GM19043 (cell line): ENCODE measurements around the gene FBXW12.

Source experiments
- ATAC-seq: cut with Tn5 transposase; IDR thresholded peaks from one replicate; pipeline ENCODE4 v1.9.1; 2021; ENCODE audit warnings: low read depth; ENCODE audit not compliant: unreplicated experiment

The FBXW12 gene

DNA sequence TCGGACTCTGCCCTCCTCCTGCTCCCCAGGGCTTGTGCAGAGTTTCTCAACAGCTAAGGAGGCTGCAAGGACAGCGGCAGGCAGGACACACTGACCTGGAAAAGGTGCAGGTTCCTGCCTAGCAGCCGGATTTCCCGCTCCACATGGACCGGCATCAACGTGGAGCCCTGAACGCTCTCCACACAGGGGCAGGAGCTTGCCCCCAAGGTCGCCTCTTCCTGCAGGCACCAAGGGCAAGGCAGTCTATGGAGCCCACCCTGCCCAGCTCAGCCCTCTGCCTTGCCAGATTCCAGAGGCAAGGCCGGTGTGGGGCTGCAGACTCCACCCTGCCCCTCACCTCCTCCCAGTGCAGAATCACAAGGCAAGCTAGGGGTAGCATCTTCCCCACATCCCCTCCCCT, 47.1 kb downstream of the FBXW12 start:
- no peak for ATAC-seq

DNA sequence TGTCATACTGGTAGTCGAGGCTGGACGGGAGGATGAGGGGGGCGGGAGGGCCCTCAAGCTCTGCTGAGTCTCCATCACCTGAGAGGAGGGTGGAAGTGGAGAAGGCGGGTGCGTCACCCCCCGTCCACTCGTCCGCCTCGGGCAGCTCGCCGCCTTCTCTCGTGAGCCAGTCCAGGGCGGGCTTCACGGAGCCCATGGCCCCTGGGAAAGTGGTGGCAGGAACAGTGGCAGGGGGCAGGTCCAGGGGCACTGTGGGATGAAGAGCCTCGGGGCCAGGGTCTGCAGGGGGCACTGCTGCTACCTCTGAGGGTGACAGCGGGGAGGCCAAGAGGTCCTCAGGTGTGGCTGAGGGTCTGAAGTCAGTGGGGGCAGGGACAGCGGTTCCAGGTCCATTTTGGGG, 47.6 kb downstream of the FBXW12 start:
- ATAC-seq = no peak

DNA sequence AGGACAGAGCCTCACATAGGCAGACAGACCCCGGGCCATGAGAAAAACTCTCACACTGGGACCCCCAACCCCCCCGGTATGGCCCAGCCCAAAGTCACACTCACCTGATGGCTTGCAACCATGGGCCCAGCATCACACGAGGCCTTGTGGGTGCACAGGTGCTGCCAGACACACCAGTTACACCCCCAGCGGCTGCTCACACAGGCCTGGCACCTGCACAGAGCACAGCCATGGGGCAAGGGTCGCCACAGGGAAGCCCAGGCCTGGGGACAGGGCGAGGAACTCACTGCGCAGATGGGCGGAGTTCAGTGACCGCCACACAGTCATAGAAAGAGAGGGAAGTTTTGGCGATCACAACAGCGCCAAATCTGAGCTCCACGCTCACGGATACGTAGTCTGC, 48.5 kb downstream of the FBXW12 start:
- no peak for ATAC-seq

DNA sequence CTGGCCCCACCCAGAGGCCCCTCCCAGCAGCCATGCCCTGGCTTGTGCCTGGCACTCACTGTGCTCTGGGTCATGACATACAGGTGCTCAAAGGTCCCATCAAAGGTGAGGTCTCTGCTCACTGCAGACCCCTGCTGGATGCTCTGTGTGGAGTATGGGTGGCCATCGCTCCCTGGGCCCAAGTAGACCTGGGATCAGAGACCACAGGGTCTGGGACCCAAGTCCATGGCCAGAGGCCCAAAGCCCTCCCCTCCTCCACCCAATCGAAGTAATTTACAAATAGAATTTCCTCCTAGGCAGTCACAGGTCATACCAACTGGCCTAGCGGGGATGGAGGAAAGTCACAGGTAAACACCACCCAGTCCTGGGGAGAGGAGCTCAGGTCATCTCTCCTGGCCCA, 50.3 kb downstream of the FBXW12 start:
- no peak for ATAC-seq

DNA sequence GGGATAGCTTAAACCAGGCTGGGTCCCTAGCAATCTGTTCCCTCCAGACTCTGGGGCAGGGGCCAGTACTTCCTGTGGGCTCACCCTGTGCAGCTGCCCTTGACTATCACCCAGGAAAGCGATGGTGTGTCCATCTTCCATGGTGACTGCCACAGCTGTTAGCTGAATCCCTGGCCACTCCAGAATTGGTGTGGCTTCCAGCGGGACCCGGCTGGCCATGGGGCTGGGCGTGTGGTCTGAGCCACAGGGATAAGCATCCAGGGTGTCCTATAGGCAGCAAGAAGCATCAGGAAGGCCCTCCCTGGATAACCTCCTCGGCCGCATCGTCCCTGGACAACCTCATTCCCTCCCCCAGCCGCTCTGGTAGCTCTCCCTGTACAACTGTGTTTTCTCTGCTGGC, 50.7 kb downstream of the FBXW12 start:
- no peak for ATAC-seq

DNA sequence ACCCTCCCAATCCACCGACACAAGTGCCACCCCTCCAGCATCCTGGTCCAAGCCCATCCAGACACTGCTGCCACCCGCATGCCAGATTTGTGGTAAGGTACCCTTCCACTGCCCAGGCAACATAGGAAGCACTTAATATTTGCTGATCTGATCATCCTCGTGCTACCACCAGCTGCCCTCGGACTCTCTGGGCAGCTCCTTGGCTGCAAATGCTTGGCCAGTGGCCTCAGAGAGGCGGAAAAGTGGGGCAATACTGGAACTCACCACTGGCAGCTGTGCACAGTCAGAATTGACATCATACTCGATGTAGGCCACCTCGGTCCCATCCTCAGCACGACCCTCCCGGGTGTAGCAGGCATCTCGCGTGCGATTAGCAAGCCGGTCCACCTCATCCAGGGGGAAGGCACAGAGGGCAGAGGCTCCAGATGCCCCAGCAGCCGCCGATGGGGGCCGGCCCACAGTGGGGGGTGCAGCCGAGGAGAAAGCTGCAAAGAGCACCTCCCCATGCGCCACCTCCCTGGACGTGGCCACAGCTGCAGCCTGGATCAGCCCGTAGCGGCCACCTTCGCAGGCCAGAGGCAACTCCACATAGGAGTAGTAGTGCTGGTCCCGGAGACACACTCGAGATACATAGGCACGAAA, 51.3 kb downstream of the FBXW12 start:
- ATAC-seq = no peak

DNA sequence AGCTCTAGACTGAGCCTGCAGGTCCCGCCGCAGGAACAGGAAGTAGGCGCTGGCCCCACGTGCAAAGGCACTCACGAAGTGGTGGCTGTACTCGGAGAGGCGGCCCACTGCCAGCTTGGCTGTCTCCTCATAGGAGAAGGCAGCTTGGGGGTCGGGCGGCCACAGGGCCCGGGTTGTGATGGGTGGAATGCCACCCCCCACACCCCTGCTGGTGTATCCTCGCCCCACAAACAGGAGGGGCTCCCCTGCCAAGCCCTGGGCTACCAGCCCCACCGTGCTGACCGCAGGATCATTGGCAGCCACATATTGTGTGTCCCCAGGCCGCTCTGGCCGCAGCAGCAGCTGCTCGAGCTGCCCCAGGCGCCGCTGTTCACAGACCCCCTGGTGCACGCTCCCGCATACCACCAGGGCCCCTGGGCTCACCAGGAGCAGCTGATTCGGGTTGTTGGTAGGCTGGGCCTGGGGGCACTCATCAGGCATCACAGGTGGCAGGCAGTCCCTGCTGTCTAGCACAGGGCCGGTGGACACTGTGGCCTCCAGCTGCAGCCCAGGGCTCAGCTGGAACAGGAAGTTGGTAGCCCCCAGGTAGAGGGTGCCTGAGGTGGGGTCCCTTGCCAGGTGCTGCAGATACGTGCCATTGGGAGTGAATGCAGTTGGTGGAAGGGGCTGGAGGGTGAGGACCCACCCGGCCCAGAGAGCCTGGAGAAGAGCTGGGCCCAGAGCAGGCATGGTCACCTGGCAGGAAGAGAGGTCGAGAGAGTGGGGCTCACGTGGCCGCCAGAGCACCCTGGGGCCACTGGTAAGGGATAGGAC, 52.1 kb downstream of the FBXW12 start:
- ATAC-seq = no peak

DNA sequence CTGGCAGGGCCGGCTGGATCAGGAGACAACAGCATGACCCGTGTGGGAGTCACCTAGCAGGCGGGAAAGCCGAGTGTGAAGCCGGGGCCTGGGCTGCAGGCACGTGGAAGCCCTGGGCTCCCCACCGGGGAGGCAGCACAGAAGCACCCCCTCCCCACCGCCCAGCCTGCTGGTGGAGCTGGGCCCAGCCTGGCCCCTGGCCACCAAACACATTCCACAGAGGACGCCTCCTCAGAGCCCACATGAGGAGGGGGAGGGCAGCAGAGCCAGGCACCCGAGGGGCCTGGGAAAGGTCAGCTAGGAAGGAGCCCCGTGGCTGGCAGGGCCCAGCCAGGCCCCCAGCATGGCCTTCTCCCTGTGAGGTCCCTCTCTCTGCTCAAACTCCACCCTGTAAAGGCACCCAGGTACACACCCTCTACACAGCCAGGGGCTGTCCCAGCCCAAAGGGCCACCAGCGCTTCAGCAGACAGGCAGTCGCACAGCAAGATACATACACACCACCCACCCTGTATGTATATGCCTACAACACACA, 53.3 kb downstream of the FBXW12 start:
- ATAC-seq = no peak

DNA sequence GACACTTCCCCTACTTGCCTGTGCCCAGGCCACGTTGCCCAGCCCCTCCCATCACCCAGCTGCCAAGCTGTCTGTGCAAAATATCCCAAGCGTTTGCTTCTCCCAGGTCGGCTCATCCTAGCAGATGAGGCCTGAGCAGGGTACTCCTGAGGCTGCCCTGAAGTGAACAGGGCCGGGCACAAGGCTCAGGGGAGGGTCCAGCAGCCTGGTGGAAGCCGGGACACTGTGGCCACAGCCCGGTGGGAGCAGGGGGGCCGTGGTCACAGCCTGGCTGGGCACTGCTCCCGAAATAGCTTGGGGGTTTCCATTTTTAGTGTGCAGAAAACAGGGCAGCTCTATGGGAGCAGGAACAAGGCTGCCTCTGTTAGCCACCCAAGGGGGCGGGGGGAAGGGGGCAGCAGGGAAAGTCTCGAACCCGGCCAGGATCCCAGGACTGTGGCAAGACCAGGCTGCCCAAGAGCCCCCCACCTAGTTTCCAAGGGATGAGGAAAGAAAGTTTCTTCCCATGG, 54.4 kb downstream of the FBXW12 start:
- ATAC-seq = no peak

DNA sequence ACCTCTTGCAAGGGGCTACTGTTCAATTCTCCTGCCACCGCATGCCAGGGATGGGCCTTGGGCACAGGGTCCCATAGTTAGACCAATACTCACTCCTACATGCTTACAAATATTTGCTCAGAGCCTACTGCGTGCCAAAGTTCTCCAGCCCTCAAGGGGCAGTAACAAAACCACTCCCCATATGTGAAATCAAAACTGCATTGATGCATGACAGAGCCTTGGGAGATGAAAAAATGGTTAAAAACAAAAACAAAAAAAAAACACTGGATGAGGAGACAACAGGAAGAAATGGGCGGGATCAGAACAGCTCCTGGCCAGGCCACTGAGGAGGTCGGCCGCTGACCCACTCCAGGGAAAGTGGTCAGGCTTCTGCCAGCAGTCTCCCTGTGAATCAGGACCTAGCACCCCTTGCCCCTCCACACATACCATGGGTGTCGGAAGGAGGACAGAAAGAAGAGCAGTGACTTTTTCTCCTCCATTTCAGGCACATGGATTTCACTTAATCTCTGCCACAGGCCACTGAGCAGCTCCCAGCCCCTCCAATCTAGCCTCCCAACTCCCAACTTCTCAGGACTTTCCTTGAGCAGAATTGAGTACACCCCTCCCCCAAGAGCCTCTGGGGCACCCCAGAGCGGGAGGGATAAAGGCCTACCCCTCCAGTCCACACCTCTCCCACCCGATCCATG, 55.1 kb downstream of the FBXW12 start:
- ATAC-seq = no peak

DNA sequence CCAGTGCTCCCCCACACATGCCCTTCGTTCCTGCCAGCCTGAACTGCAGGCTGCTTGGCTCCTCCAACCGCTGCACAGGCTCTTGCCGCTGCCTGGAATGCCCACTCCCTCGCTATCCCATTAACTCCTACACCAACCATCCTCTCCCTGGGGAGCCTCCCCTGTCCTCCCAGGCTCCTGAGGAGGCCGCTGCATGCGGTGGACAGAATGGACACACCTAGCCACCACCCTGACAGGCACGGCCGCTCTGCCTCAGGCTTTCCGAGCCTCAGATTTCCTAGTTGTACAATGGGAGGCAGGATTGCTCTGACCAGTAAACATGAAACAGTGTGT, 55.6 kb downstream of the FBXW12 start:
- ATAC-seq = no peak

DNA sequence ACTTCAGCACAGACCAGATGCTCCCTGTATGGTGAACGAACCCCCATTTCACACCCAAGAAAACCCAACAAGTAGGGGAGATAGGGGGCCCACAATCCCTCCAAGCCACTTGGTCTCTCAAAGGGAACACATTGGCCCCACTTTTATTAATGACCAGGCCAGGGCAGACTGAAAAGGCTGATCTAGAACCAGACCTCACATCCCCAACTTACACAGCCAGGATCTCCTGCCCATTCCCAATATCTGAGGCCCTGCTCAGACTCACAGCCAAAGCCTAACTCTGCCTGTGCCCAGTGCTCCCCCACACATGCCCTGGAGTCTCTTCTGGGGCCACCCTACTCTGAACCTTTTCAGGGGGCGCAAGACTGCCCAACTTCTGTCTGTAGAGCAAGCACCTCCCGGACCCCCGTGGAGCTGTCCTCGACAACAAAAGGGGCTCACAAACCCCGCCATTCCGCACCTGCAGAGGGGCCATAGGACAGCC, 56.1 kb downstream of the FBXW12 start:
- ATAC-seq = no peak

DNA sequence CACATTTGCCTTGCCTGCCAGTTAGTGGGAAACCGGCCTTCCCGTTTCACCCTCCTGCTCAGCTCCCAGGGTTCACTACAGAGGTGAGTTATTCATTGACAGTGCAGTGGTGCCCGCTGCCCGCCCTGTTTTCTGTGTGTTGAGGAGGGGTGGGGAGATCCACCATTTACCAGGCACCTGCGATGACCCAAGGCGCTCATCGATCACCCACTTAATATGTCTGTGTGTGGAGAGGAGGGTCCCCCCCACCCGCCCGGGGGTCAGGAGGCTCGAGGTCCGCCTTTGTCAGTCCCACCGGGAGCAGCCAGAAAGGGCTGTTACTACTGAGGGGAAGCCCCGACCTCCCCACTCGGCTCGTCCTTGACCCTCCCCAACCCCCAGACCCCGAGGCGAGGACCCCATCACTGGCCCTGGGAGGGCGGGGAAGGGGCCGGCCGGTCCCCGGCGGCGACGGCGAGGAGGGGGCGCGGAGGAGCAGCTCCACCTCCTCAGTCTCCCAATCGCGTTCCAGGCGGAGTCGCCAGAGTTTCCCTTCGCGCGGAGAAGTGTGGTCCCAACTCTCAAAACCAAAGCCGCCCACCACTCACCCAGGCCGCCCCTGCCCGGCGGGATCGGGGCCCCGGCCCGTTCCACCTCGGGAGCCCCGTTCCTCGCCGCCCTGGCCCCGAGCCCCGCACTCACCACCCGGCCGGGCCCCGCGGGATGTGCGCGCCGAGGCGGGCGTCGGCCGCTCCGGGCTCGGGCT, 56.7 kb downstream of the FBXW12 start:
- peak; percentile 29 for ATAC-seq

DNA sequence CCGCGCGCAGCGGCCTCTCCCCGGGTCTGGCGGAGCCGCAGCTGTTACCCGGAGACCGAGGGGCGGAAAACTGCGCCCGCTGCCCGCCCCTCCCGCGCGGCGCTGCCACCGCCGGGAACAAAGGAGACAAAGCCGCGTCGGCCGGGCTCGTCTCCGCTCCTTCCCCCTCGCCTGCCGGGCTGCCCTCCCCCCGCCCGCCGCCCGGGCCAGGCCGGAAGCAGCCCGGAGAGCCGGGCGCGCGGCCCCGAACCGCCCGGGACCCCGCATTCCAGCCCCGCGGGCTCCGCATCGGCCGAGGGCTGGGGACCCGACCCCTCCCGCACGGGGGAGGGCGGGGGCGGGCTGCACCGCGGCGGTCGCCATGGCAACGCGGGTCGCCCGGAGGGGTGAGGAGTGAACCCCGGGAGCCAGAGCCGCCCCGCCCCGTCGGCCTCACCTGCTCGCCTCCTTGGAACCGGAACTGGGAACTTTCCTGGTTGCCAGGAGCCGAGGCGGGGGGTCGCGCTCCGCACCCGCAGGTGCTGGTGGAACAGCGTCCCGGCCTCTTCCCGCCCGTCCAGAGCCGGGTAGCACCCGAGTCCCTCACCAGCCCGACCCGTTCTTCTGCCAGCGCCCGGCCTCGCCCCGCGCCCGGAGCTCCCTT, 57.4 kb downstream of the FBXW12 start:
- ATAC-seq = peak; percentile 41

DNA sequence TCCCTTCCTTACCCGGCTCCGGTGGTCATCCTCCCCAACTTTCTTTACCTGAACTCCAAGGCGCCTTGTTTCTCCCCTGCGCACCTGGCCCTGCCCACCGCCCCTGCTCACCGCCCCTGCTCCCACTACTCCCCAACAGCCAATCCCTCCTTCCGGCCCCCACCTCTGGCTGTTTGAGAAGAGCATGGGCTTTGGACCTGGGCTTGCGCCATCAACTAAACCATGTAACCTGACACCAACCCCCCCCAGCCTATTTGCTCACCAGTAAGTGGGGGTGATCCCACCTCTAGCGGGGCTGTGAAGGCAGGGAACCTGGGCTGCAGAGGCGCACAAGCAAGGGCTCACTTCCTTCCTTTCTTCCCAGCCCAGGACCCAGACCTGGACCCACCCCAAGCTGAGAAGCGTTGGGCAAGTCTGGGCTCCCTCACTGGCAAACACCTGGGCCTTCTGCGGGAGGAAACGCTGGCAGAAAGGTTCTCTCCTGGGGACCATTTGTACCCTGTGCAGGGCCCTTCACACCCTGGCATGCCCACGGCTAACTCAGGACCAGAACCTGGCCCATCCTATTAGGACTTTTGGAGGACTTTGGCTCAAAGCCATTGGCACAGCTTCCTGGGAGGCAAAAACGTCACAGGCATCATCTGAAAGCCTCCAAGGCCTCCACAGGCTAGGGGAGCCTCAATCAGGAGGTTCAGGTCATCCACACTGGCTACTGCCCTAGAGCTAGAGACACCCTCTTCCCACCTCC, 58.1 kb downstream of the FBXW12 start, which contains the start of gene PLXNB1:
TSS of gene PLXNB1 (minus strand) at position 127 of the 748 bp plus-strand sequence. CDS start 5,475 bp downstream, outside the sequence.
- no peak for ATAC-seq

DNA sequence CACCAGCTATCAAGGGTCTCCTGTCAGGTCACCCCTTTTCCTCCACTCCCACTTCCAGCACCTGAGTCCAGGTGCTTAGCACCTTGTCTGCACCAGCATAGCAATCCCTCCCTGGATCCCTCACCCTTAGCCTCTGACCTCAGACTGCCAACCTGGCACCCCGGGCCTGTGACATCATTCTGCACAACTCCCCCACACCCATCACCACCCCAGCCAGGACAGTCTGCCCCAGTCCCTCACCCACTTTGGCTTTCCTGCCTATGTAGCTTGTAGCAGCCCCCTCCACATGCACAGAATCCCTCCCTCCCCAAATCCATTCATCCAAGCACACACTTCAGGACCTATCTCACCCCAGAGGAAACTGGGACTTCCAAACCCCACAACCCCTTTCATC, 58.7 kb downstream of the FBXW12 start:
- ATAC-seq = no peak

DNA sequence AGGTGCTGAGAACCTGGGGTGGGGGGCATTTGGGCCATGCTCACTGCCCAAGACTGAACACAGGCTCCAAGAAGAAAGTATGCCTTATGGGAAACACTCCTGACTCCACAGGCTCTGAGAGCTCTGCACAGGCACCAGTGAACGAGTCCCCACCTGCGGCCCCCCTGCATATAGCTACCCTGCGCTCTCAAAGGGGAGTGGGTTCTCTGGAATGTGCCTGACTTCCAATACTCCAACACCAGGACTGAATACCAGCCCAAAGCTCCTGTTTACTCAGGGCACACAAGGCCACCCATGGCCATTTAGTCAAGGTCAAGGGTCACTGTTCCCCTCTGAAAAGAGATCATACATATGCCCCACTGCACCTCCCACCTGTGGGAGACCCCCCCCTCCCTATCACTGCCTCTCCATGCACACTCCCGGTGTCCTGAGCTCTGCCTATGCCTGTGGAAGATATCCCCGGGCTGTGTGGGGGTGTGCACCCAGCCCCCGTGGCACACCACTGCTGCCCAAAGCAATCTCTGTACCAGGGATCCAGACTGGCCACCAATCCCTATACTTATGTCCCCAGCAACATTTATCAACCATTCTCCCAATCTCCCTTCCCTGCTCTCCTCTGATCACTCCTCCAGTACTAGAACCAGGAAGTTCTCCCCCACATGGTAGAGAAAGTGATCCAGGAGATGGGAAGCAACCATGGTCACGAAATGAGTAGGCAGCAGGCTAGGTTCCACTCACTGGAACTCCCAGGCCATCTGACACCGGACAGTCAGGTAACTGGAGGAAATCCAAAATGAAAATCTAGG, 59.4 kb downstream of the FBXW12 start:
- ATAC-seq = no peak
